NCI-H1092 treated with DMSO at 0.1 percent for 48 hours (cell line): ENCODE results near the gene NUDC.
"Not testable (repeated sequence)": the region's sequence is repeated elsewhere in the genome, so short reads cannot be mapped to it uniquely, and the experiment has no call there.

Experiments used
- DNase-seq: peaks from one replicate; lab custom pipeline; 2025; lab: John Stamatoyannopoulos, UW

Gene NUDC

GRCh38 chr1:26951821-26952497, 30.4 kb downstream of the NUDC start:
- no peak for DNase-seq

GRCh38 chr1:26953374-26953773, 31.8 kb downstream of the NUDC start:
- no peak for DNase-seq

GRCh38 chr1:26956321-26956720, 34.8 kb downstream of the NUDC start:
- no peak for DNase-seq

- DNase-seq, result no peak
Measured at GRCh38 chr1:26957306-26957705, 35.8 kb downstream of the NUDC start.

- DNase-seq, result no peak
Measured at GRCh38 chr1:26959270-26959669, 37.7 kb downstream of the NUDC start.

- peak; percentile 8 for DNase-seq
Measured at GRCh38 chr1:26959722-26960624, 38.4 kb downstream of the NUDC start, which contains the start of gene KDF1. KDF1 (minus strand) TSS chr1:26960468; CDS start chr1:26952380, 8,088 bp downstream.

- DNase-seq, result no peak
Measured at GRCh38 chr1:26960625-26960966, 39.1 kb downstream of the NUDC start.

- no peak for DNase-seq
Measured at GRCh38 chr1:26961826-26962225, 40.3 kb downstream of the NUDC start.

- no peak for DNase-seq
Measured at GRCh38 chr1:26965213-26965612, 43.7 kb downstream of the NUDC start.

GRCh38 chr1:26965628-26966027, 44.1 kb downstream of the NUDC start:
- no peak for DNase-seq

GRCh38 chr1:26970810-26971209, 49.3 kb downstream of the NUDC start:
- DNase-seq, result no peak

GRCh38 chr1:26971590-26971989, 50.0 kb downstream of the NUDC start:
- no peak for DNase-seq

GRCh38 chr1:26972390-26972789, 50.8 kb downstream of the NUDC start:
- DNase-seq, result no peak

GRCh38 chr1:26972821-26973220, 51.3 kb downstream of the NUDC start:
- DNase-seq, result no peak

- DNase-seq, result no peak
Measured at GRCh38 chr1:26976621-26977510, 55.3 kb downstream of the NUDC start.

GRCh38 chr1:26978901-26979300, 57.4 kb downstream of the NUDC start:
- no peak for DNase-seq

- no peak for DNase-seq
Measured at GRCh38 chr1:26981146-26981846, 59.8 kb downstream of the NUDC start.

- no peak for DNase-seq
Measured at GRCh38 chr1:26983863-26984262, 62.3 kb downstream of the NUDC start.

GRCh38 chr1:26984291-26984690, 62.7 kb downstream of the NUDC start:
- DNase-seq, result no peak

GRCh38 chr1:26986658-26987057, 65.1 kb downstream of the NUDC start:
- no peak for DNase-seq

- DNase-seq, result not testable (repeated sequence)
Measured at GRCh38 chr1:26989403-26990109, 68.0 kb downstream of the NUDC start.
